Neuron (in vitro differentiated cells): ENCODE measurements around the gene AMZ1.

Experiments used
- H2AFZ ChIP-seq: one replicate; pipeline ENCODE4 v1.6.1; 2013; ENCODE audit warnings: low read depth, mild to moderate bottlenecking, inconsistent platforms, low read length, moderate library complexity
- H3K27me3 ChIP-seq: one replicate; pipeline ENCODE4 v1.6.1; 2013; ENCODE audit warnings: low read length; ENCODE audit not compliant: insufficient read depth
- H3K36me3 ChIP-seq: one replicate; pipeline ENCODE4 v1.6.1; 2013; ENCODE audit warnings: low read length; ENCODE audit not compliant: insufficient read depth
- H3K4me1 ChIP-seq: one replicate; pipeline ENCODE4 v1.6.1; 2013; ENCODE audit warnings: low read length; ENCODE audit not compliant: insufficient read depth
- H3K4me3 ChIP-seq: 2 replicates; pipeline ENCODE4 v1.5.1; 2013; ENCODE audit warnings: mild to moderate bottlenecking, low read length, moderate library complexity
- H3K9me3 ChIP-seq: one replicate; pipeline ENCODE4 v1.6.1; 2013; ENCODE audit warnings: low read length

AMZ1 gene

GRCh38 chr7:2708547-2709310 lies 20.7 kb downstream of the AMZ1 start:
- H3K9me3 ChIP-seq: no peaks in the 10 kb centered on the region
- no peak overlapping the region for H3K4me3 ChIP-seq
- no peaks in the 10 kb centered on the region for H3K27me3 ChIP-seq
- no peak overlapping the region for H2AFZ ChIP-seq
- H3K4me1 ChIP-seq: peaks cover 15% of the 10 kb centered on the region
- no peaks in the 10 kb centered on the region for H3K36me3 ChIP-seq

DNA sequence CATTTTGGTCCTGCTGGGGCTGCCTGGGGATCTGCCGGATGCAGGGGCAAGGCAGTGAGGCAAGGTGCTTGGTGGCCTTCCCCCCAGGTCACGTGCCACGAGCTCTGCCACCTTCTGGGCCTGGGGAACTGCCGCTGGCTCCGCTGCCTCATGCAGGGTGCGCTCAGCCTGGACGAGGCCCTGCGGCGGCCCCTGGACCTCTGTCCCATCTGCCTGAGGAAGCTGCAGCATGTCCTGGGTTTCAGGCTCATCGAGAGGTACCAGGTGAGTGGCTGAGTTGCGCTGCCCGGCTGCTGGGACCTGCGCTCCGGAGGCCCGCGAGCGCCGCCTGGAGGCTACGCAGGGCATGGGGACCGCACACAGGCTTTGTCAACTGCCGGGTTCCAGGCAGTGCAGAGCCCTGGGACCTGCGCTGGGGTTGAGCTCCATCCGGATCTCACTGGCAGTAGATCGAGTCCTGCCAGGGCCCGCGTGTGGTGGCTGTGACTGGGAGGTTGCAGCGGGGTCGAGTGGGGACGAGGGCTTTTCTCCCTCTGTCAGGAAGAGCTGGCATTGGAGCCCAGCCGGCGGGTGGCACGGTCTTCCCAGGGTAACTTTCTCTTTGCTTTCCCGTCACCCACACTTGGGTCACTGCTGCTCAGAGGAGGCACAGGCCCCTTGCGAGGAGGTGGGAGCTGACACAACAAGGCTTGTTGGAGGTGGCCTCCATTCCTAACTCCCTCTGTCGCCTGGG lies 21.7 kb downstream of the AMZ1 start:
- Histone ChIP-seq H3K4me1 (peaks cover 18% of the 10 kb centered on the region), H3K4me3 (no peak overlapping the region), H3K27me3 (no peaks in the 10 kb centered on the region), H2AFZ (no peak overlapping the region), H3K36me3 (no peaks in the 10 kb centered on the region), H3K9me3 (no peaks in the 10 kb centered on the region)

DNA sequence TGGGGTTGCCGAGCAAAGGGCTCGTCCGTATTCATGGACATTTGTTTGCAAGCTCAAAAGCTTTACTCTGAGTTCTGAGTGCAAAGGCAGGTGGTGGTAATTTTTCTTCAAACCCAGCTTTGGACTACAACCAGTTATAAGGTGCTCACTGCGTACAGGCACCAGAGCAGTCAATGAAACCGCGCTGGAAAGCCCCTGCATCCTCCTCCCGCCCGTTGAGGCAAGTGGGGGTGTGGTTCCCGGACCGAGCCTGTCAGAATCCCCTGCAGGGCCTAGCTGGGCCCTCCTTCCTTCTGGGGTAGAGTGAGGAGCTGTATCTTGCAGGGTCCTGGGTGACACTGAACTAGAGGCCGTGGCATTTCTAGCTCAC lies 22.3 kb downstream of the AMZ1 start:
- H3K4me1 ChIP-seq: peaks cover 18% of the 10 kb centered on the region
- H3K27me3 ChIP-seq: no peaks in the 10 kb centered on the region
- H3K9me3 ChIP-seq: peaks cover 3% of the 10 kb centered on the region
- no peak overlapping the region for H2AFZ ChIP-seq
- H3K4me3 ChIP-seq: no peak overlapping the region
- H3K36me3 ChIP-seq: no peaks in the 10 kb centered on the region

DNA sequence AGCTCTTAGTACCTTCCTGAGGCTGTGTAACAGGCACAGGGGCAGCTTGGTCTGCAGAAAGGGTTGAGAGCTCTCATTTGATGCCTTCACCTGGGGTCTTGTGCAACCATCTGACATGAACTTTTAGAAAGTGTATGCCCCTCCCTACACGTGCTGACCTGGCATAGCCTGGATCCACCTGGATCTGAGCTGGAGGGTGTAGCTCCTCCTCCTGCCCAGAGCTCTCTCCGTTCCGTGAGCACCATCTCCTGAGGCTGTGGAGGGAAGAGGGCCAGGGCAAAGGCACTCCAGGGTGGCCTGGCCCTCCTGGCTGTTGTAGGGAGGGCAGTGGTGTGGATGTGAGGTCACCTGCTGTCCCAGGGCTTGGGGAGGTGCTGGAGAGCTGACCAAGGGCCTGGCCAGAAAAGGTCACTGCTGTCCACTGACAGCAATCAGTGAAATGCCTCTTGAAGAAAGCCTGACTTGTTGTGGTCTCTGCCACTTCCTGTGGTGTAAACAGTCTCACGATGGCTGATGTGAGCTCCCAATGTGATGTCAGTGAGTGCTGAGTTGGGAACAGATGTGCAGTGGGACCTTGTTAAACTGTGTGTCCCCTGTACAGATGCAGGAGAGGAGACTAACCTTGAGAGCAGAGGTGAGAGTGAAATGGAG lies 23.0 kb downstream of the AMZ1 start:
- Histone ChIP-seq H3K4me3 (no peak overlapping the region), H2AFZ (no peak overlapping the region), H3K36me3 (no peaks in the 10 kb centered on the region), H3K27me3 (no peaks in the 10 kb centered on the region), H3K4me1 (peaks cover 18% of the 10 kb centered on the region), H3K9me3 (peaks cover 3% of the 10 kb centered on the region)

GRCh38 chr7:2711895-2712675 lies 24.1 kb downstream of the AMZ1 start:
- peaks cover 3% of the 10 kb centered on the region for H3K9me3 ChIP-seq
- no peaks in the 10 kb centered on the region for H3K27me3 ChIP-seq
- H3K4me3 ChIP-seq: no peak overlapping the region
- no peak overlapping the region for H2AFZ ChIP-seq
- H3K36me3 ChIP-seq: no peaks in the 10 kb centered on the region
- H3K4me1 ChIP-seq: peaks cover 17% of the 10 kb centered on the region

DNA sequence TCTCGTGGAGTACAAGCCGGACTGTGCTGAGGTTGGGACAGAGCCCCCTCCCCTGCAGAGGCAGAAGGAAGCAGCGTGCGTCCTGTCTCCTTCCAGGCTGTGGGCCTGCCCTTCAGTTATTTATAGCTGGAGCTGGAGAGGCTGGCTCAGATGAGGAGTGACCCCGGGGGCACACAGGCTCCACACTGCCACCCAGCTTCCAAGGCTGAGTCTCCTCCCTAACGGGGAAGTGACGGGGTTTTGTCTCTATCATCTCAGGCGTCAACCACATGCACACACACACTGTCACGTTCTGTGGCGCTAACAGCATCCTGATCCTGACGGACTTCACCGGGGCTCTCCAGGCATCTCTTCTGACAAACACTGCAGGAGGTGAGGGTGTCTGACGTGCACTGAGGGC lies 25.4 kb downstream of the AMZ1 start:
- Histone ChIP-seq H3K4me1 (peaks cover 16% of the 10 kb centered on the region), H3K9me3 (peaks cover 3% of the 10 kb centered on the region)

DNA sequence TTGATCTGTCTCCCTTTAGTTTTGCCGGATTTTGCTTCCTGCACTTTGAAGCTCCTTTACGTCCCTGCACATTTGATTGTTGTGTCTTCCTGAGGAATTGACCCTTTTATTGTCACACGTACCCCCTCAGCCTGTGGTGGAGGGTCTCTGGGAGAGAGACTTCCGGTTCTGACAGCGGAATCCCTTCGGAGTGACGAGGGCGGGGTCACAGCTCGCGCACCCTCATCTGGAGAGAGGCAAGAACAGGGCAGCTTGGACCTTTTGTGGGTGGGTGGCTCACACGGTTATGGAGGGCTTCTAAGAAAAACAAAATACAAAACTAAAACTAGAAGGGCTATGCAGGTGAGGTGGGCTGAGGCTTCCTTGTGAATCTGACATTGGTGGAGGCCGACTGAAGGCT lies 26.0 kb downstream of the AMZ1 start:
- H3K4me1 ChIP-seq: peaks cover 16% of the 10 kb centered on the region
- H3K27me3 ChIP-seq: no peaks in the 10 kb centered on the region

More for the DNA sequence above, 25.4 kb downstream of the AMZ1 start:
- H2AFZ ChIP-seq: no peak overlapping the region
- H3K4me3 ChIP-seq: no peak overlapping the region
- H3K27me3 ChIP-seq: no peaks in the 10 kb centered on the region
- no peaks in the 10 kb centered on the region for H3K36me3 ChIP-seq

GRCh38 chr7:2714636-2715035 lies 26.6 kb downstream of the AMZ1 start:
- no peak overlapping the region for H2AFZ ChIP-seq
- no peak overlapping the region for H3K4me3 ChIP-seq
- no peaks in the 10 kb centered on the region for H3K27me3 ChIP-seq
- H3K4me1 ChIP-seq: peaks cover 16% of the 10 kb centered on the region
- peaks cover 3% of the 10 kb centered on the region for H3K9me3 ChIP-seq
- H3K36me3 ChIP-seq: no peaks in the 10 kb centered on the region

More for the DNA sequence above, 26.0 kb downstream of the AMZ1 start:
- Histone ChIP-seq H3K36me3 (no peaks in the 10 kb centered on the region), H3K4me3 (no peak overlapping the region), H2AFZ (no peak overlapping the region), H3K9me3 (peaks cover 3% of the 10 kb centered on the region)

DNA sequence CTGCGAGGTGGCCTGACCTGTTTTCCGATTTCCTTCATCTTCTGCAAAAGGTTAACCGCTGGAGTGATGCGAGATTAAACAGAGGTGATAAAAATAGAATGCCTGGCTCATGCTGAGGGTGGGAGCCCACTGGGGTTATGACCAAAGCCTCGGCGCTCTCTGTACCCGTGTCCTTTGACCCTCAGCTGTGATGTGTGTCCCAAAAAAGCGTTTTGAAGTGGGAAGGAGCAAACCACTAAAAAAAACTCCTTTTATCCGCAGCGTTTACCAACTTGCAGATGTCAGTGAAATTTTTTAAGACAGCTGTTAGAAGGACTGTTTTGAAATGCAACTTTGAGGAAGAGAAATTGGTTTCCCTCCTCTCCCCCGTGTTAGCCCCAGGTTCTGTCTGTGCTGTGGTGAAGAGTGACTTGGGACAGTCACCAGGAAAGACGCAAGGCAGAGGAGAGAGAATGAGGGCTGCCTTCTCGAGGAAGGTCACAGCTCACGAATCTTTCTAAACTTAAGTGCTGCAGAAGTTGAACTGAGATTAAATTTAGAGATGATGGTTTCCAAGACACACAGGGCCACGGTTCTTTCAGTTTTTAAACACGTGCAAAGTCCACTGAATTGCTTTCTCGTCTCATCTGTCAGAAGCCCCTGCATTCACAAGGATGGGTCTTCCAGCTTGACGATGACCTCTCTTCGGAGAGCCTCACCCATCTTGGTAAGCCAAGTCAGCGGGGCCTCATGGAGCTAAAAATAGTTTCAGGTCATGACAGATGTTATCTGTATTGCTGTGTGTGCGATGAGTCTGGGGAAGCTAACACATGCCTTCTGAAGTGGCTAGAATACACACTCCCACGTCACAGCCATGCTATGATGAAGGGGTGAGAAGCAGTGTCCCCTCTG lies 27.6 kb downstream of the AMZ1 start:
- H3K4me3 ChIP-seq: no peak overlapping the region
- peaks cover 1% of the 10 kb centered on the region for H3K36me3 ChIP-seq
- no peak overlapping the region for H2AFZ ChIP-seq
- peaks cover 11% of the 10 kb centered on the region for H3K4me1 ChIP-seq
- peaks cover 3% of the 10 kb centered on the region for H3K9me3 ChIP-seq
- no peaks in the 10 kb centered on the region for H3K27me3 ChIP-seq

DNA sequence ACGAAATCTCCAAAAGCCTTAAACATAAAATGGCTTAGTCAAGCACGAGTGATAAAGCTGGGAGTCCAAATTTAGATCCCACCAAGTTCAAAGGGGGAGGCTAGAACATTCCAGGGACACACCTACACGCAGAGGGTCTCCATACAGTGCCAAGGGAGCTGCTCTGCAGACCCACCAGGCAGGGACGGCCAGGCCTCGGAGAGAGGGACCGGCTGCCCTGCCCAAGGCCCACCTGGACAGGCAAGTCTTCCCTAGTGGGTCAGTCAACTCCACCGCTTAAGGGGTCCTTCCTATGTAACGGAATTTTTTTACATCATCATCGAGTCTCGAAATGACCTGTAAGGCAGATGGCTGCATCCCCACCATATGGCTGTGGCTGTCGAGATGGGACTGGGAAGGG lies 28.5 kb downstream of the AMZ1 start:
- peaks cover 3% of the 10 kb centered on the region for H3K9me3 ChIP-seq
- H3K4me3 ChIP-seq: no peak overlapping the region
- peaks cover 11% of the 10 kb centered on the region for H3K4me1 ChIP-seq
- H2AFZ ChIP-seq: no peak overlapping the region
- peaks cover 8% of the 10 kb centered on the region for H3K36me3 ChIP-seq
- no peaks in the 10 kb centered on the region for H3K27me3 ChIP-seq

DNA sequence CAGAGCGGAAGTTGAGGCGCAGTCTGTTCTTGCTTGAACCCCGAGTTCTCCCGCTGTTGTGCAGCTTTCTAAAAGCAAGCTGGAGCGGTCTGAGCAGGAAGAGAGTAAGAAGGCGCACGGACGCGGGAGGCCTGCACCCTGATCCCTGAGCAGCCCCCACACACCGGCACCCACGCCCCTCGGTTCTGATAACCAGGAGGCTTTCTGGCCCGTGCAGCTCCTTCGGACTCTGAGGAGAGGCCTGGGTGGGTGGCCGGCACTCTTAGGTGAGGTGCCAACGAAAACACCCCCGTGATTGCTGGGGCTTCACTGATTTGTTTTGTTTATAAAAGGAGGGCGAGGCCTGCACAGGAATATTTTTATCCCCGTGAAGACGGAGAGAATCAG lies 28.9 kb downstream of the AMZ1 start:
- no peak overlapping the region for H3K4me3 ChIP-seq

More for the DNA sequence above, 28.9 kb downstream of the AMZ1 start:
- H3K9me3 ChIP-seq: peaks cover 3% of the 10 kb centered on the region
- H2AFZ ChIP-seq: no peak overlapping the region
- H3K4me1 ChIP-seq: peaks cover 11% of the 10 kb centered on the region
- peaks cover 8% of the 10 kb centered on the region for H3K36me3 ChIP-seq
- no peaks in the 10 kb centered on the region for H3K27me3 ChIP-seq
